ENCODE data around the gene MGARP.
A peak's percentile ranks its signal among the peaks of the same experiment; 100 is the strongest.

MGARP gene

GRCh38 chr4:139243448-139244365, 36.3 kb downstream of the MGARP start:
- DNase-seq = peak; percentile 43

GRCh38 chr4:139242511-139243051, 37.4 kb downstream of the MGARP start:
- DNase-seq = peak; percentile 28

GRCh38 chr4:139241784-139242151, 38.3 kb downstream of the MGARP start:
- DNase-seq = no peak

GRCh38 chr4:139241086-139241783, 38.8 kb downstream of the MGARP start:
- no peak for DNase-seq

GRCh38 chr4:139239127-139239772, 40.8 kb downstream of the MGARP start:
- DNase-seq = no peak

- DNase-seq = no peak
These were observed 45.8 kb downstream of the MGARP start for GRCh38 chr4:139234253-139234652.

- DNase-seq = peak; percentile 63
These were observed 50.4 kb downstream of the MGARP start for GRCh38 chr4:139229534-139230039.

GRCh38 chr4:139227729-139228404, 52.2 kb downstream of the MGARP start:
- DNase-seq = no peak

- DNase-seq = no peak
These were observed 56.2 kb downstream of the MGARP start for GRCh38 chr4:139223682-139224317.

GRCh38 chr4:139222215-139222614, 57.8 kb downstream of the MGARP start:
- no peak for DNase-seq

- no peak for DNase-seq
These were observed 58.3 kb downstream of the MGARP start for GRCh38 chr4:139221687-139222086.

- DNase-seq = no peak
These were observed 60.5 kb downstream of the MGARP start for GRCh38 chr4:139219450-139220055.

Data from kidney glomerular epithelial cell (primary cell).